GM12878 (cell line): Measurements from ENCODE around the gene INPP4B. TPM values are rescaled to one million over a fixed set of nuclear protein-coding genes. Genes with fewer than 3 reads are reported as not detected.

Source experiments
- ATAC-seq: fragments of 200-7000 bp; cut with Tn5 transposase; 3 replicates; pipeline ENCODE4 v1.9.1; 2020; ENCODE audit warnings: mild to moderate bottlenecking, moderate library complexity
- BruUV-seq: library from RNA; stranded (reverse); fragments of 400-500 nt; replicated peaks from 2 replicates; lab custom pipeline; 2021; lab: Mats Ljungman, UMichigan
- CTCF ChIA-PET: fragments of 300-600 bp; sonication (Branson Sonifier 250); formaldehyde crosslinking; extraction: SDS; loops from one replicate; lab custom pipeline; 2021; ENCODE audit warnings: inconsistent platforms; lab: Yijun Ruan, JAX
- POLR2A ChIA-PET: fragments of 350-600 bp; formaldehyde crosslinking; extraction: SDS; loops from one replicate; lab custom pipeline; 2021; ENCODE audit warnings: inconsistent platforms; lab: Charles Lee
- RAD21 ChIA-PET: fragments of 300-600 bp; sonication (Branson Sonifier 250); formaldehyde crosslinking; loops from one replicate; lab custom pipeline; 2023; ENCODE audit warnings: antibody characterized with exemption; ENCODE audit not compliant: unreplicated experiment; lab: Charles Lee
- SMC1A ChIA-PET: fragments of 300-600 bp; sonication (Branson Sonifier 250); formaldehyde crosslinking; loops from one replicate; lab custom pipeline; 2023; ENCODE audit not compliant: unreplicated experiment, uncharacterized antibody; lab: Charles Lee
- DNase-seq: peaks from one replicate; pipeline ENCODE4 v3.0.0-alpha.2; 2011; ENCODE audit warnings: low read depth, low spot score
- FAIRE-seq: peaks from 3 replicates; lab custom pipeline; 2011; peaks lifted over from hg19 to GRCh38; lab: Jason Lieb, UNC
- H2AFZ ChIP-seq: 2 replicates; pipeline ENCODE4 v1.6.0; 2011; ENCODE audit warnings: low read depth, low read length, control low read depth; ENCODE audit not compliant: control insufficient read depth
- H3K27ac ChIP-seq: 2 replicates; pipeline ENCODE4 v1.5.1; 2011; ENCODE audit warnings: control low read depth; ENCODE audit not compliant: control insufficient read depth, insufficient read depth
- H3K27me3 ChIP-seq, 2 experiments: replicated peaks in 1 of 2; 2 replicates each; pipeline versions ENCODE4 v1.6.0 to v1.6.1; 2011; ENCODE audit warnings: low read length in 1 of 2; ENCODE audit not compliant: control insufficient read depth in 2 of 2, insufficient read depth in 2 of 2
- H3K36me3 ChIP-seq, 2 experiments: 2 replicates each; pipeline ENCODE4 v1.5.1; 2011; ENCODE audit warnings: low read length in 1 of 2; ENCODE audit not compliant: control insufficient read depth in 2 of 2, insufficient read depth in 2 of 2
- H3K4me1 ChIP-seq: 2 replicates; pipeline ENCODE4 v1.6.1; 2011; ENCODE audit warnings: mild to moderate bottlenecking, low read length, moderate library complexity, mixed read lengths; ENCODE audit not compliant: control insufficient read depth, insufficient read depth
- H3K4me2 ChIP-seq: 2 replicates; pipeline ENCODE4 v1.6.0; 2011; ENCODE audit warnings: control low read depth; ENCODE audit not compliant: control insufficient read depth, insufficient read depth
- H3K4me3 ChIP-seq: fragments of 200-600 bp; sonication (generic); 2 replicates; pipeline ENCODE4 v1.5.1; 2016
- H3K79me2 ChIP-seq: 2 replicates; pipeline ENCODE4 v1.6.0; 2011; ENCODE audit warnings: low read length; ENCODE audit not compliant: control insufficient read depth, insufficient read depth
- H3K9ac ChIP-seq: 2 replicates; pipeline ENCODE4 v1.8.0; 2011; ENCODE audit warnings: low read length, control low read depth, mixed read lengths; ENCODE audit not compliant: control insufficient read depth, insufficient read depth
- H3K9me3 ChIP-seq: replicated peaks from 3 replicates; pipeline ENCODE4 v1.5.1; 2011; ENCODE audit warnings: mild to moderate bottlenecking, low read length; ENCODE audit not compliant: control insufficient read depth, insufficient read depth
- H4K20me1 ChIP-seq: 2 replicates; pipeline ENCODE4 v1.6.0; 2011; ENCODE audit not compliant: control insufficient read depth, insufficient read depth
- ASH2L ChIP-seq: fragments of 300-600, 200-600 bp; sonication (generic); IDR thresholded peaks from 2 replicates; pipeline ENCODE4 v1.6.1; 2017; ENCODE audit warnings: low read depth, mild to moderate bottlenecking, borderline replicate concordance
- ATF2 ChIP-seq: IDR thresholded peaks from 2 replicates; pipeline ENCODE4 v1.6.1; 2012; ENCODE audit warnings: low read length, inconsistent platforms
- BCL11A ChIP-seq: IDR thresholded peaks from 2 replicates; pipeline ENCODE4 v1.6.1; 2011; ENCODE audit warnings: low read depth, low read length
- CBX5 ChIP-seq: sonication (generic); IDR thresholded peaks from 2 replicates; pipeline ENCODE4 v1.6.1; 2016; ENCODE audit warnings: low read depth, moderate library complexity, mild to moderate bottlenecking, inconsistent platforms
- EZH2 ChIP-seq: IDR thresholded peaks from 2 replicates; pipeline ENCODE4 v1.6.1; 2012; ENCODE audit warnings: low read depth, mild to moderate bottlenecking, control low read depth, inconsistent platforms, low read length, borderline replicate concordance; ENCODE audit not compliant: control insufficient read depth
- FOXM1 ChIP-seq: IDR thresholded peaks from 2 replicates; pipeline ENCODE4 v1.6.1; 2012; ENCODE audit warnings: low read depth, mild to moderate bottlenecking, inconsistent platforms, low read length, moderate library complexity
- IKZF1 ChIP-seq: fragments of 450-650 bp; conservative IDR thresholded peaks from 2 replicates; pipeline ENCODE4 v1.6.1; 2017; ENCODE audit warnings: antibody characterized with exemption, mild to moderate bottlenecking
- IKZF2 ChIP-seq, 2 experiments: fragments of 450-650 bp; IDR thresholded peaks; 2 replicates each; pipeline ENCODE4 v1.6.1; 2017; ENCODE audit warnings: mild to moderate bottlenecking in 2 of 2, moderate library complexity in 2 of 2
- MAX ChIP-seq: IDR thresholded peaks from 2 replicates; pipeline ENCODE4 v1.6.1; 2012; ENCODE audit warnings: low read depth, low read length, improper control_type of control experiment
- MEF2A ChIP-seq: IDR thresholded peaks from 2 replicates; pipeline ENCODE4 v1.6.1; 2011; ENCODE audit warnings: low read depth, mild to moderate bottlenecking, low read length, moderate library complexity; ENCODE audit not compliant: insufficient read depth
- MLLT1 ChIP-seq: fragments of 450-650 bp; IDR thresholded peaks from 2 replicates; pipeline ENCODE4 v1.6.1; 2016; ENCODE audit warnings: mild to moderate bottlenecking
- MTA2 ChIP-seq: fragments of 450-650 bp; IDR thresholded peaks from 2 replicates; pipeline ENCODE4 v1.6.1; 2016; ENCODE audit warnings: low read depth, mild to moderate bottlenecking, moderate library complexity
- NFYA ChIP-seq: IDR thresholded peaks from 2 replicates; pipeline ENCODE4 v1.6.1; 2011; ENCODE audit warnings: low read depth, mild to moderate bottlenecking, low read length, improper control_type of control experiment, borderline replicate concordance
- NR2C1 ChIP-seq: fragments of 450-650 bp; IDR thresholded peaks from 2 replicates; pipeline ENCODE4 v1.6.1; 2017; ENCODE audit warnings: antibody characterized with exemption, mild to moderate bottlenecking, moderate library complexity
- POU2F2 ChIP-seq: IDR thresholded peaks from 3 replicates; pipeline ENCODE4 v1.6.1; 2011; ENCODE audit warnings: low read depth, mild to moderate bottlenecking, low read length, borderline replicate concordance
- SREBF1 ChIP-seq: IDR thresholded peaks from 2 replicates; pipeline ENCODE4 v1.6.1; 2012; ENCODE audit warnings: mild to moderate bottlenecking, low read length
- TBL1XR1 ChIP-seq: IDR thresholded peaks from 2 replicates; pipeline ENCODE4 v1.6.1; 2012; ENCODE audit warnings: low read depth, low read length, improper control_type of control experiment
- YY1 ChIP-seq: IDR thresholded peaks from 2 replicates; pipeline ENCODE4 v1.6.1; 2011; ENCODE audit warnings: low read depth, mild to moderate bottlenecking, low read length
- ZNF274 ChIP-seq: IDR thresholded peaks from one replicate; pipeline ENCODE4 v1.8.0; 2011; ENCODE audit not compliant: insufficient read length, insufficient read depth
- ZNF622 ChIP-seq: fragments of 450-650 bp; IDR thresholded peaks from 2 replicates; pipeline ENCODE4 v1.6.1; 2017; ENCODE audit warnings: mild to moderate bottlenecking, inconsistent platforms
- WGBS: methylation state at CpG from one replicate; pipeline ENCODE4 v1.1.6; 2016; ENCODE audit warnings: low lambda C conversion rate; ENCODE audit not compliant: insufficient replicate concordance, insufficient coverage; ENCODE audit errors: missing lambda C conversion rate; 5-methylcytosine and 5-hydroxymethylcytosine counted together
- in situ Hi-C: fragments of 300-500 bp; cut with MboI; formaldehyde crosslinking; loops from 9 replicates; pipeline ENCODE4 v1.14.3; 2018; ENCODE audit warnings: mixed read lengths
- intact Hi-C: fragments of 100-400 bp; cut with micrococcal nuclease; formaldehyde crosslinking; loops from one replicate; pipeline ENCODE4 v1.14.2; 2022; ENCODE audit not compliant: unreplicated experiment
- polyA plus RNA-seq, 11 experiments: library from polyadenylated mRNA; depleted of rRNA in 4 of 11; unstranded in 6 of 11; stranded (reverse) in 5 of 11; fragments of >200 nt; fragmentation: Nextera tagmentation in 4 of 11; fragmentation: Illumina TruSeq in 1 of 11; extraction: Ambion mirVana in 4 of 11; extraction: Trizol in 1 of 11; gene quantifications; 1 replicate in 1 of 11; 2 replicates in 10 of 11; pipeline versions ENCODE4 v1.2.1 to v1.2.3, GENCODE V29; 2011 to 2016; ENCODE audit warnings: inconsistent platforms in 2 of 11, missing spikeins in 2 of 11, low read depth in 1 of 11
- total RNA-seq, 4 experiments: library from RNA; depleted of rRNA in 3 of 4; stranded (reverse); fragments of >200 nt in 3 of 4; fragmentation: Illumina TruSeq in 1 of 4; extraction: Trizol in 1 of 4; gene quantifications; 2 replicates each; pipeline versions ENCODE4 v1.2.1 to v1.2.3, GENCODE V29; 2013 to 2021

Gene INPP4B
- total and polyA plus RNA-seq, 10 of the 15 experiments (the other 5 are each of a cell fraction or from before 2014, with no cell fraction given): 0.53 to 11.2 (median 0.95) TPM

GRCh38 chr4:142463206-142463605, 382.9 kb downstream of the INPP4B start:
- BruUV-seq: no TSS peak
- Histone ChIP-seq H3K9ac (no peak overlapping the region), H3K4me1 (no peaks in the 10 kb centered on the region), H3K9me3 (no peaks in the 10 kb centered on the region), H3K4me2 (no peak overlapping the region), H3K79me2 (no peaks in the 10 kb centered on the region), H3K27me3 (no peaks in the 10 kb centered on the region), H2AFZ (no peak overlapping the region), H4K20me1 (no peaks in the 10 kb centered on the region), H3K4me3 (no peak overlapping the region), H3K27ac (no peak overlapping the region), H3K36me3 (no peaks in the 10 kb centered on the region)
- intact Hi-C loops (no loop called here), in situ Hi-C loops (no loop called here)
- ChIA-PET CTCF (interaction anchor here (0.8 to 1.3 kb wide), 3 partner anchors 9 to 53 kb away, joined by 3 read pairs; no protein-coding TSS in a partner anchor), POLR2A (no interaction called here), SMC1A (interaction anchor here (1.2 to 2.4 kb wide), 6 partner anchors 9 to 18 kb away, joined by 3 to 11 read pairs (median 4); no protein-coding TSS in a partner anchor), RAD21 (no interaction called here)
- WGBS: 6% methylated on average over 2 of the region's 2 CpGs
- DNase-seq (no peak), ATAC-seq (no peak), FAIRE-seq (no peak)
- TF ChIP-seq MAX (no peak), MTA2 (no peak), ASH2L (no peak), TBL1XR1 (no peak), IKZF1 (no peak), NFYA (no peak), NR2C1 (no peak), SREBF1 (no peak), MLLT1 (no peak), BCL11A (no peak), CBX5 (no peak), IKZF2 (IDR thresholded peaks at IDR 0.05) (no peak), YY1 (no peak), FOXM1 (no peak), ZNF274 (no peak), ATF2 (no peak), ZNF622 (no peak), EZH2 (no peak), MEF2A (no peak), POU2F2 (no peak)
